GM12872 (cell line): ENCODE data around the gene GSTO1.

Experiments
- TF ChIP-seq, protein P1 (sequence below): IDR thresholded peaks from 3 replicates; pipeline ENCODE4 v1.5.1; 2011; ENCODE audit warnings: low read depth, mild to moderate bottlenecking, low read length, moderate library complexity; ENCODE audit not compliant: insufficient read depth

The GSTO1 gene

GRCh38 chr10:104252368-104252767, 2.3 kb upstream of the GSTO1 start:
- TF ChIP-seq, protein P1, sequence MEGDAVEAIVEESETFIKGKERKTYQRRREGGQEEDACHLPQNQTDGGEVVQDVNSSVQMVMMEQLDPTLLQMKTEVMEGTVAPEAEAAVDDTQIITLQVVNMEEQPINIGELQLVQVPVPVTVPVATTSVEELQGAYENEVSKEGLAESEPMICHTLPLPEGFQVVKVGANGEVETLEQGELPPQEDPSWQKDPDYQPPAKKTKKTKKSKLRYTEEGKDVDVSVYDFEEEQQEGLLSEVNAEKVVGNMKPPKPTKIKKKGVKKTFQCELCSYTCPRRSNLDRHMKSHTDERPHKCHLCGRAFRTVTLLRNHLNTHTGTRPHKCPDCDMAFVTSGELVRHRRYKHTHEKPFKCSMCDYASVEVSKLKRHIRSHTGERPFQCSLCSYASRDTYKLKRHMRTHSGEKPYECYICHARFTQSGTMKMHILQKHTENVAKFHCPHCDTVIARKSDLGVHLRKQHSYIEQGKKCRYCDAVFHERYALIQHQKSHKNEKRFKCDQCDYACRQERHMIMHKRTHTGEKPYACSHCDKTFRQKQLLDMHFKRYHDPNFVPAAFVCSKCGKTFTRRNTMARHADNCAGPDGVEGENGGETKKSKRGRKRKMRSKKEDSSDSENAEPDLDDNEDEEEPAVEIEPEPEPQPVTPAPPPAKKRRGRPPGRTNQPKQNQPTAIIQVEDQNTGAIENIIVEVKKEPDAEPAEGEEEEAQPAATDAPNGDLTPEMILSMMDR, result no peak

- TF ChIP-seq, protein P1, result no peak
Measured at GRCh38 chr10:104253106-104253505, 1.6 kb upstream of the GSTO1 start.

DNA sequence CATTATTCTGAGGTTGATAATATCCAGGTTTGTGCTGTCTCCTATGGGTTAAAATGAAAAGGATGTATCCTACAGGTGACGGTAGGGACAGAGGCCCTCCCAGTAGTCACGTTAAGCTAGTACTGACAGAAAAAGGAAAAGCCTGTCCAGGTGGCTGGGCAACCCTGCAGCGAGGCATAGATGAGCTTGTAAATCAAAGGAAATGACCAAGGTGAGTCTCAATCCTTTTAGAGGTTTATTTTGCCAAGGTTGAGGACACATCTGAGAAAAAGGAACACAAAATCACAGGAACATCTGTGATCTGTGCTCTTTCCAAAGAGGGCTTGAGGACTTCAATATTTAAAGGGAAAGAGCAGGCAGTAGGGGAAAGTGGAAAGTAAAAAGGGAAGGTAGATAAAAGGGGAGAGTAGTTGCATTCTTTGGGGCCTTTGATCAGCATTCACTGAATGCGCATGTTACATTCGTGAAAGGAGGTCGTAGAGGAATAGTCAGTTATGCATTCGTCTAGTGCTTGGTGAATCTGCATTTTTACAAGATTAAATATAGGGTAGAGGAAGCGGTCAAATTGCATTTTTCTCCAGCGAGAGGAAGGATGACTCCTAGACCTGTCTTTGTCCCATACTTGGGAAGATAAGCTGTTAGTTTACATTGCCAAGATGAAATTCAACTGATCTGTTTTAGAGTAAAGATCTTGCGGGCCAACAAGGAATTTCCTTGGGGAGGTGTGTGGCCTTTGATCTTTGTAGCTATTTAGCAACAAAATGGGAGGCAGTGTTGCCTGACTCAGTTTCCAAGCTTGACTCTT, 884 bp upstream of the GSTO1 start:
- TF ChIP-seq, protein P1, result no peak

DNA sequence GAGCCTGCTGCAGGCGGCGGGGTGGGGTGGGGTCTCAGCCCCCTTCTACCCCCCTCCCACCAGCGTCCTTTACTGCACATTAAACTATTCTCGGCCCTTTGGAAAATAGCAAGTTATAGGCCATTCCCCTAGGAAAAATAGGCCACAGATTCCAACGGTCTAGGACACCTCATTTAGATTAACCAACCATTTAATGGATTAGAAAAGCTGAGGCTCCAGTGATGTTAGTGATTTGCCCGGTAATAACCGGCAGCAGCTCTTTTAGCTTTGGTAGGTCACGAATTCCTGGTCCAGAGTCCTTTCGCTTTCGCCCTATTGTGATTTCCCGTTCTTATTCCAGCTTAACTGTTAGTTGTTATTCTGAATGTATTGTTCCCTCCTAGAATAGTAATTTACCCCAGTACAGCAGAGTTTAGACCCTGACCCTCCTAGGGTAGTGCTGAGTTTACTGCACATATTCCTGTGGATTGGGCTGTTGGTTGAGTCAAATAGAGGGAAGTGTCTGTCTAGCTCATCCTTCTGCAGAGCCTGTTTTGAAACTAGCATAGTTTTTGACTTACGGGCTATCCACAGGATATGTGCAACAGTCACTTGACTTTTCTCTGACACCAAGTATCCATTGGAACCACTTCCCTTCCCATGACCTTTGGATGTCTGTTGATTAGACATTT, 754 bp downstream of the GSTO1 start:
- TF ChIP-seq, protein P1, result no peak

- TF ChIP-seq, protein P1, result no peak
Measured at GRCh38 chr10:104256335-104256961, 1.8 kb downstream of the GSTO1 start.

- TF ChIP-seq, protein P1, result no peak
Measured at GRCh38 chr10:104257235-104257634, 2.5 kb downstream of the GSTO1 start.

DNA sequence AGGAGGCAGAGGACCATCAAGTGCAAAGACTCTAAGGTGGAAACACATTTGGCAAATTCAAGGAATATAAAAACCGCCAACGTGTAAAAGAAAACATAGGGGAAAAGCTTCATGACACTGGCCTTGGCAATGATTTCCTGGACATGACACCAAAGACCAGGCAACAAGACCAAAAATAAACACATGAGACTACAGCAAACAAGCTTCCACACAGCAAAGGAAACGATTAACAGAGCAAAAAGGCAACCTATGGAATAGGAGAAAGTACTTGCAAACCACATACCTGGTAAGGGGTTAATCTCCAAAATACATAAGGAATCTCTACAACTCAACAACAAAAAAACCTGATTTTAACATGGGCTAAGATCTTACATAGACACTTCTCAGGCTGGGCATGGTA, 3.5 kb downstream of the GSTO1 start:
- TF ChIP-seq, protein P1, result no peak
